LNCAP (cell line): Measurements from ENCODE around the gene METTL21A.

Experiments used
- TF ChIP-seq, protein P1 (sequence below): fragments of 450-650 bp; IDR thresholded peaks from 2 replicates; pipeline ENCODE4 v1.5.1; 2017; ENCODE audit warnings: mild to moderate bottlenecking

Gene METTL21A

DNA sequence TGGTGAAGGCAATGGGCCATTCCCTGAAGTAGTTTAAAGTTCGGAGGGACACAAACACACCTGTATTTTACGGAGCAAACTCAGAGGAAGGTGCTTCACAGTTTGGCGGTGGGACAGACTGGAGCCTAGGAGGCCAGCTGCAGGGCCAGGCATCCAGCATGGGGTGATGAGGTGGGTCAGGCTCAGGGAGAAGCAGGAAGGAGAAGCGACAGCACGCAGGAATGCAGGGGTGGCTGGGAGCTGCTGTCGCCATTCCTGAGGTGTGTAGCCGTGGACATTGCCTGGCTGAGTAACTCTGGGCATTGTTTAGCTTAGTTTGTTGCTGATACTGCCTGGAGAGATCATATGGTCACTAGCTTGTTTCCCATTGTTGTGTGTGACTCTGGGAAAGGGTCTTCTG is 35.8 kb upstream of the METTL21A start:
- TF ChIP-seq, protein P1, sequence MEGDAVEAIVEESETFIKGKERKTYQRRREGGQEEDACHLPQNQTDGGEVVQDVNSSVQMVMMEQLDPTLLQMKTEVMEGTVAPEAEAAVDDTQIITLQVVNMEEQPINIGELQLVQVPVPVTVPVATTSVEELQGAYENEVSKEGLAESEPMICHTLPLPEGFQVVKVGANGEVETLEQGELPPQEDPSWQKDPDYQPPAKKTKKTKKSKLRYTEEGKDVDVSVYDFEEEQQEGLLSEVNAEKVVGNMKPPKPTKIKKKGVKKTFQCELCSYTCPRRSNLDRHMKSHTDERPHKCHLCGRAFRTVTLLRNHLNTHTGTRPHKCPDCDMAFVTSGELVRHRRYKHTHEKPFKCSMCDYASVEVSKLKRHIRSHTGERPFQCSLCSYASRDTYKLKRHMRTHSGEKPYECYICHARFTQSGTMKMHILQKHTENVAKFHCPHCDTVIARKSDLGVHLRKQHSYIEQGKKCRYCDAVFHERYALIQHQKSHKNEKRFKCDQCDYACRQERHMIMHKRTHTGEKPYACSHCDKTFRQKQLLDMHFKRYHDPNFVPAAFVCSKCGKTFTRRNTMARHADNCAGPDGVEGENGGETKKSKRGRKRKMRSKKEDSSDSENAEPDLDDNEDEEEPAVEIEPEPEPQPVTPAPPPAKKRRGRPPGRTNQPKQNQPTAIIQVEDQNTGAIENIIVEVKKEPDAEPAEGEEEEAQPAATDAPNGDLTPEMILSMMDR = no peak

DNA sequence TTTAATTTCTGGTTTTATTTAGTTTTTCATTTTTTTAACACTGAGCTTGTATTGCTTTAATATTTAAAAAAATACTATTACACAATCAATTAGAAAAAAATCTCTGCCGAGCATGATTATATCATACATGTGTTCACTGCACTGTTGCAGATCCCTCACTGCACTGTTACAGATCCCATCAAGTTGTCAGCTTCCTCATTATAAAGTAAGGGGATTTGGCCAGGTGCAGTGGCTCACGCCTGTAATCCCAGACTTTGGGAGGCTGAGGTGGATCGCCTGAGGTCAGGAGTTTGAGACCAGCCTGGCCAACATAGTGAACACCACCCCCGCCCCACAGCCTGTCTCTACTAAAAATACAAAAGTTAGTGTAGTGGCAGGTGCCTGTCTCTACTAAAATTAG is 33.0 kb upstream of the METTL21A start:
- TF ChIP-seq, protein P1 = no peak

DNA sequence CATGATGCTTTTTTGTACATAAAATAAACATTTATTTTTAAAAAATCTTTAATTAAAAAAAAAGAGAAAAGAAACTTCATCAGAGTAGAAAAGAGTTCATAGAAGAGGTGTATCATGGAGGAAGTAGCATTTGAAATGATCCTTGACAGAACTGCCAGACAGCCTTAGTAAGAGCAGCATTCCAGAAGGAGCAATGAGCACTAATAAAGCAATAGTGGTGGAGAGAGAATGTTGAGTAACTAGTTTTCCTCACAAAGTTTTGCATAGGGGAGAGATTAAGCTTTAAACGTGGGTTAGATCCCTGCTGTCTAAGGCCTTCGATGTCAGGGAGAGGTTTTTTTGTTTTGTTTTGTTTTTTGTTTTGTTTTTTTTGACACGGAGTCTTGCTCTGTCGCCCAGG is 29.8 kb upstream of the METTL21A start:
- TF ChIP-seq, protein P1 = no peak

DNA sequence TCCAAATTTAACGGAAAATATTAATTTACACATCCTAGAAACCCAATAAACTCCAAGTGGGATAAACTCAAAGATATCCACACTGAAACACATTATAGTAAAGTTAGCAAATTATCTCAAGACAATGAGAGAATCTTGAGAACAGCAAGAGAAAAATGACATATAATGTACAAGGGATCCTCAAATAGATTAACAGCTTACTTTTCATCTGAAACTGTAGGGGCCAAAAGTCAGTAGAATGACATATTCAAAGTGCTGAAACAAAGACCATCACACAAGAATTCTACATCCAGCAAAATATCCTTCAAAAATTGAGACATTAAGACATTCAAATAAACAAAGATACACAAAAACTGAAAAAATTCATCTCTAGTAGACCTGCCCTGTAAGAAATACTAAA is 18.7 kb upstream of the METTL21A start:
- TF ChIP-seq, protein P1 = no peak

DNA sequence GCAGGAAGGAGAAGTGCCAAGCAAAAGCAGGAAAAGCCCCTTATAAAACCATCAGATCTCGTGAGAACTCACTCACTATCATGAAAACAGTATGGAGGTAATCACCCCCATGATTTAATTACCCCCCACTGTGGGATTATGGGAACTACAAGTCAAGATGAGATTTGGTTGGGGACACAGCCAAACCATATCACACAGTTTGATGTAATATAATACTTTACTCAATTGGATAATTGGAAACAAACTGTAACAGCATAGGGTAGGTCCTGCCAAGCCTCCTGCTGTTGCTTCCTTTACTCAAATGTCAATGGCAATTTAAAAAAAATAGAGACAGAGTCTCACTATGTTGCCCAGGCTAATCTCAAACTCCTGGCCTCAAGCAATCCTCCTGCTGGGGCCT is 15.5 kb upstream of the METTL21A start:
- TF ChIP-seq, protein P1 = no peak

DNA sequence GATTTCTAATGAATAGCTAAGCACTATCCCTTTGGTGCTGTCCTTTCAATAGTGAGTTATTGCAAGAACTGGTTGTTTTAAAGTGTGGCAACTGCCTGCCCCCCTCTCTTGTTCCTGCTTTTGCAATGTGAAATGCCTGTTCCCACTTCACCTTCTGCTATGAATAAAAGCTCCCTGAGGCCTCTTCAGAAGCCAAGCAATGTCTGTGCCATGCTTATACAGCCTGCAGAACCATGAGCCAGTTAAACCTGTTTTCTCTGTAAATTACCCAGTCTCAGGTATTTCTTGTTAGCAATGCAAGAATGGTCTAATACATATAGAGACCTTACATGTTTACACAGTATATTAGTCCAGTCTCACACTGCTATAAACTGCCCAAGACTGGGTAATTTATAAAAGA is 15.0 kb upstream of the METTL21A start:
- TF ChIP-seq, protein P1 = no peak

DNA sequence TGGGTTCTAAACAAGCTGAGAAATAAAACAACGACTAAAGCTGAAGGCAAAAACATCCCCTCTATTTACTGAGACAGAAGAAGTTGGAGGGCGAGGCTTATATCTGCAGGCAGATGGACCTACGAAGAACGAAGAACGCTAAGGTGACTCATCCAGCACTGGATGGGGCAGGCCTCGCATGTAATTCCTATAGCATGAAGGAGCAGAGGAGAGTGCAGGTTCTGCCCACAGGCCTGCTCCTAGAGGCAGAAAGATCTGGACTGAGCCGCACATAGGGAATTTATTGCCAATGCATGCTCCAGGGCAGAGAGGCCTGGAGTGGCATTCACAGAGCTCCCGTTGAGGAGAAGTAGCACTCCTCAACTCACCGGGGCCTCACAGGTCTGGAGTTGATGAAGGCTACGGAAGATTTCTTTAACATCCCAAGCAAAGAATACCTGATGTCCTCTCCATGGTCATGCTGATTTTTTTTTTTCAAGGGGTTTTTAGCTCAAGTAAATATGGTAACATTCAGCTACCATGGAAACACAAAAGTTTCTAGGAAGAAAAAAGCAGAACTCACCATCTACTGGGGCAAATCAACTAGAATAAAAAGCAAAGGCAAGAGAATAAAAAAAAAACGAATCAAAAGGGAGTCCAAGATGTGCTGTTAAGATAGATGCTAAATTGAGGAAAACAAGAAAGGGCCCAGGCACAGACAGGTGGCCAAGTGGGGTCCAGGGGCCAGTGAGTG is 10.4 kb upstream of the METTL21A start:
- TF ChIP-seq, protein P1 = no peak

DNA sequence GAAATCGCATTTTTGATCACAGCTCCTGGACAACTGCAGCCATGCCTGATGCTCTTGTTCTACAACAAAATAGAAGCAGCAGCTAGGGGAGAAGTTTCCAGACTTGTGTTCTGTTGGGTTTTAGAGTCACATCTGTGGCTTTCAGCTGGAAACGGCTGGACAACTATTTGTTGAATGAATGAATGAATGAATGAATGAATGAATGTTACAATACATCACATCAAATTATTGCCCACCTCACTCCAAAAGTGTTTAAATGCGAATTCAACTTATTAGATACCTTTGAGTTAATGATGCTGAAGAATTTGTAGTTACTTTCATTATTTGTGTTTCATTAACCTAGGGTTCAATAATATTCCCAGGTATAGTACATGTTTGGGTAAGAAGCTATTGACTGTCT is 8.5 kb upstream of the METTL21A start:
- TF ChIP-seq, protein P1 = no peak
